HFF-Myc (cell line): ENCODE results near the gene GMDS.

Source experiments
- DNase-seq: peaks from one replicate; pipeline ENCODE4 v3.0.0-alpha.2; 2011; ENCODE audit warnings: low read depth; ENCODE audit errors: extremely low read depth
- H3K4me3 ChIP-seq: replicated peaks from 2 replicates; pipeline ENCODE4 v1.5.1; 2011; ENCODE audit warnings: low read depth, mild to moderate bottlenecking, control low read depth, low read length
- TF ChIP-seq, protein P1 (sequence below): IDR thresholded peaks from 2 replicates; pipeline ENCODE4 v1.5.1; 2012; ENCODE audit warnings: mild to moderate bottlenecking, low read depth, low read length, control low read depth; ENCODE audit errors: missing control alignments

The GMDS gene

GRCh38 chr6:1720620-1721322, 524.6 kb downstream of the GMDS start:
- DNase-seq, result no peak
- H3K4me3 ChIP-seq, result no peak overlapping the region

GRCh38 chr6:1719922-1720321, 525.5 kb downstream of the GMDS start:
- DNase-seq, result no peak
- no peak overlapping the region for H3K4me3 ChIP-seq
- TF ChIP-seq, protein P1, sequence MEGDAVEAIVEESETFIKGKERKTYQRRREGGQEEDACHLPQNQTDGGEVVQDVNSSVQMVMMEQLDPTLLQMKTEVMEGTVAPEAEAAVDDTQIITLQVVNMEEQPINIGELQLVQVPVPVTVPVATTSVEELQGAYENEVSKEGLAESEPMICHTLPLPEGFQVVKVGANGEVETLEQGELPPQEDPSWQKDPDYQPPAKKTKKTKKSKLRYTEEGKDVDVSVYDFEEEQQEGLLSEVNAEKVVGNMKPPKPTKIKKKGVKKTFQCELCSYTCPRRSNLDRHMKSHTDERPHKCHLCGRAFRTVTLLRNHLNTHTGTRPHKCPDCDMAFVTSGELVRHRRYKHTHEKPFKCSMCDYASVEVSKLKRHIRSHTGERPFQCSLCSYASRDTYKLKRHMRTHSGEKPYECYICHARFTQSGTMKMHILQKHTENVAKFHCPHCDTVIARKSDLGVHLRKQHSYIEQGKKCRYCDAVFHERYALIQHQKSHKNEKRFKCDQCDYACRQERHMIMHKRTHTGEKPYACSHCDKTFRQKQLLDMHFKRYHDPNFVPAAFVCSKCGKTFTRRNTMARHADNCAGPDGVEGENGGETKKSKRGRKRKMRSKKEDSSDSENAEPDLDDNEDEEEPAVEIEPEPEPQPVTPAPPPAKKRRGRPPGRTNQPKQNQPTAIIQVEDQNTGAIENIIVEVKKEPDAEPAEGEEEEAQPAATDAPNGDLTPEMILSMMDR, result no peak

More at GRCh38 chr6:1720620-1721322, 524.6 kb downstream of the GMDS start:
- TF ChIP-seq, protein P1, result no peak

DNA sequence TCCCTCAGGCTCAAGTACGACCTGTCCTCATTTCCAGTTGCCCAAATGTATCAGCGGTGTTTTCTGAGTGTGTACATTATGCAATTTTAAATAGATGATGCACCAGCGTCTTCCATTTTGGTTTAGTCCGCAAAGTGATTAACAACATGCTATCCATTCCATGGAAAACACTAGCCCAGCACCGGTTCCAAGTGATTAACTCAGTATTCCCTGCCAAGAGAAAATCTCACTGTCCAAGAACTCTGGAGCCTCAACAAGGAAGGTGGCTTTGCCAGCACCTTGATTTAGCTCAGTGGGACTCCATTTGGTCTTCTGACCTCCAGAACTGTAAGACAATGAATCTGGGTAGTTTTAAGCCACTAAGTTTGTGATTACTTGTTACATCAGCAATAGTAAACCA, 528.5 kb downstream of the GMDS start:
- DNase-seq, result no peak
- H3K4me3 ChIP-seq, result no peak overlapping the region
- TF ChIP-seq, protein P1, result no peak

- TF ChIP-seq, protein P1, result no peak
- no peak overlapping the region for H3K4me3 ChIP-seq
- DNase-seq, result no peak
Observed at GRCh38 chr6:1716396-1716795, 529.0 kb downstream of the GMDS start.

GRCh38 chr6:1715336-1715735, 530.1 kb downstream of the GMDS start:
- H3K4me3 ChIP-seq, result no peak overlapping the region
- TF ChIP-seq, protein P1, result no peak
- no peak for DNase-seq

GRCh38 chr6:1714654-1715053, 530.8 kb downstream of the GMDS start:
- no peak for DNase-seq

More at GRCh38 chr6:1714654-1715053, 530.8 kb downstream of the GMDS start:
- no peak overlapping the region for H3K4me3 ChIP-seq
- TF ChIP-seq, protein P1, result no peak
